ENCODE data around the gene AAMDC. TPM values are rescaled to one million over a fixed set of nuclear protein-coding genes. Genes with fewer than 3 reads are reported as not detected.

AAMDC gene
- total and polyA plus RNA-seq, 10 of the 15 experiments (the other 5 are each of a cell fraction or from before 2014, with no cell fraction given) = 3.7 to 38.3 (median 11.2) TPM

DNA sequence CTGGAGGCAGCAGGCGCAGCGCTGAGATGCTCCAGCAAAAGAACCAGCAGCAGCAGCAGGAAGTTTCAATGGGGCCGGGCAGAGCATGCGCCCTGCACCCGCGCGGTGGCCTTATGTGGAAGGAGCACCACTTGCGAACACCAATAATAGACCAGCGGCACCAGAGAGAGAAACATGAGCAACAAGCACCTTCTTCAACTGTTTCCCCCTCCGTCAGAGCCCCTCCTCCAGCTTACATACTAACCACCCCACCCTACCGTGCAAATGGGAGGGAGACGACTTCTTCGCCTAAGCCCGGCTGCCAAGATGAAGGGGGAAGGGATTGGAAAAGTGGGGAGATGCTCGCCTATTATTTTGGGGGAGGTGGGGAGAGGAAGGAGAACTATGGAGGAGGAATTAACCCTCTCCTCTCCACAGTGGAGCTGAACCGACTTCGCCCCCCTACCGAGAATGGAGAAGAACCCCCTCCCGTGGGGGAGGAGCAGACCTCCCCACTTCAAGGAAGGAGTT is 1.5 kb upstream of the AAMDC start (continued):
- TF ChIP-seq, protein P1, sequence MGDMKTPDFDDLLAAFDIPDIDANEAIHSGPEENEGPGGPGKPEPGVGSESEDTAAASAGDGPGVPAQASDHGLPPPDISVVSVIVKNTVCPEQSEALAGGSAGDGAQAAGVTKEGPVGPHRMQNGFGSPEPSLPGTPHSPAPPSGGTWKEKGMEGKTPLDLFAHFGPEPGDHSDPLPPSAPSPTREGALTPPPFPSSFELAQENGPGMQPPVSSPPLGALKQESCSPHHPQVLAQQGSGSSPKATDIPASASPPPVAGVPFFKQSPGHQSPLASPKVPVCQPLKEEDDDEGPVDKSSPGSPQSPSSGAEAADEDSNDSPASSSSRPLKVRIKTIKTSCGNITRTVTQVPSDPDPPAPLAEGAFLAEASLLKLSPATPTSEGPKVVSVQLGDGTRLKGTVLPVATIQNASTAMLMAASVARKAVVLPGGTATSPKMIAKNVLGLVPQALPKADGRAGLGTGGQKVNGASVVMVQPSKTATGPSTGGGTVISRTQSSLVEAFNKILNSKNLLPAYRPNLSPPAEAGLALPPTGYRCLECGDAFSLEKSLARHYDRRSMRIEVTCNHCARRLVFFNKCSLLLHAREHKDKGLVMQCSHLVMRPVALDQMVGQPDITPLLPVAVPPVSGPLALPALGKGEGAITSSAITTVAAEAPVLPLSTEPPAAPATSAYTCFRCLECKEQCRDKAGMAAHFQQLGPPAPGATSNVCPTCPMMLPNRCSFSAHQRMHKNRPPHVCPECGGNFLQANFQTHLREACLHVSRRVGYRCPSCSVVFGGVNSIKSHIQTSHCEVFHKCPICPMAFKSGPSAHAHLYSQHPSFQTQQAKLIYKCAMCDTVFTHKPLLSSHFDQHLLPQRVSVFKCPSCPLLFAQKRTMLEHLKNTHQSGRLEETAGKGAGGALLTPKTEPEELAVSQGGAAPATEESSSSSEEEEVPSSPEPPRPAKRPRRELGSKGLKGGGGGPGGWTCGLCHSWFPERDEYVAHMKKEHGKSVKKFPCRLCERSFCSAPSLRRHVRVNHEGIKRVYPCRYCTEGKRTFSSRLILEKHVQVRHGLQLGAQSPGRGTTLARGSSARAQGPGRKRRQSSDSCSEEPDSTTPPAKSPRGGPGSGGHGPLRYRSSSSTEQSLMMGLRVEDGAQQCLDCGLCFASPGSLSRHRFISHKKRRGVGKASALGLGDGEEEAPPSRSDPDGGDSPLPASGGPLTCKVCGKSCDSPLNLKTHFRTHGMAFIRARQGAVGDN (IDR thresholded peaks at IDR 0.05) = no peak
- TF ChIP-seq POU2F2 (IDR thresholded peaks at IDR 0.05; ENCODE audit: borderline replicate concordance, low read depth, low read length) (0 out of 3 replicates have a peak, but pooled peaks have one; percentile 16), NRF1 (conservative IDR thresholded peaks at IDR 0.05; ENCODE audit: low read depth, low read length) (peak; percentile 77), TAF1 (IDR thresholded peaks at IDR 0.05; ENCODE audit: borderline replicate concordance, low read depth, low read length) (0 out of 2 replicates have a peak, but pooled peaks have one; percentile 51), MXI1 (IDR thresholded peaks at IDR 0.05; ENCODE audit: low read depth, low read length) (0 out of 2 replicates have a peak, but pooled peaks have one; percentile 57), YBX1 (IDR thresholded peaks at IDR 0.05) (no peak), HCFC1 (IDR thresholded peaks at IDR 0.05; ENCODE audit: low read length) (0 out of 2 replicates have a peak, but pooled peaks have one; percentile 8), PML (IDR thresholded peaks at IDR 0.05; ENCODE audit: low read length) (peak; percentile 47; the same call in 1 of the 2 replicates), SIN3A (IDR thresholded peaks at IDR 0.05; ENCODE audit: low read depth, low read length) (peak; percentile 26; the same call in 1 of the 2 replicates), ZNF24 (IDR thresholded peaks at IDR 0.05) (no peak), IKZF1 (conservative IDR thresholded peaks at IDR 0.05) (peak; percentile 23; the same call in 1 of the 2 replicates), CHD1 (IDR thresholded peaks at IDR 0.05; ENCODE audit: low read depth, low read length) (no peak), ATF7 (IDR thresholded peaks at IDR 0.05; ENCODE audit: low read depth) (0 out of 2 replicates have a peak, but pooled peaks have one; percentile 16), RUNX3 (IDR thresholded peaks at IDR 0.05; ENCODE audit: low read length) (peak; percentile 19; the same call in 1 of the 2 replicates), SRF (IDR thresholded peaks at IDR 0.05; ENCODE audit: low read depth in 2 of 2, low read length in 2 of 2) (peak; percentile 49 to 60; a peak in 3 of 4 replicates)
- TF ChIP-seq, protein P2, sequence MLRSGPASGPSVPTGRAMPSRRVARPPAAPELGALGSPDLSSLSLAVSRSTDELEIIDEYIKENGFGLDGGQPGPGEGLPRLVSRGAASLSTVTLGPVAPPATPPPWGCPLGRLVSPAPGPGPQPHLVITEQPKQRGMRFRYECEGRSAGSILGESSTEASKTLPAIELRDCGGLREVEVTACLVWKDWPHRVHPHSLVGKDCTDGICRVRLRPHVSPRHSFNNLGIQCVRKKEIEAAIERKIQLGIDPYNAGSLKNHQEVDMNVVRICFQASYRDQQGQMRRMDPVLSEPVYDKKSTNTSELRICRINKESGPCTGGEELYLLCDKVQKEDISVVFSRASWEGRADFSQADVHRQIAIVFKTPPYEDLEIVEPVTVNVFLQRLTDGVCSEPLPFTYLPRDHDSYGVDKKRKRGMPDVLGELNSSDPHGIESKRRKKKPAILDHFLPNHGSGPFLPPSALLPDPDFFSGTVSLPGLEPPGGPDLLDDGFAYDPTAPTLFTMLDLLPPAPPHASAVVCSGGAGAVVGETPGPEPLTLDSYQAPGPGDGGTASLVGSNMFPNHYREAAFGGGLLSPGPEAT (IDR thresholded peaks at IDR 0.05; ENCODE audit: low read depth) = peak; percentile 59
- TF ChIP-seq, protein P3, sequence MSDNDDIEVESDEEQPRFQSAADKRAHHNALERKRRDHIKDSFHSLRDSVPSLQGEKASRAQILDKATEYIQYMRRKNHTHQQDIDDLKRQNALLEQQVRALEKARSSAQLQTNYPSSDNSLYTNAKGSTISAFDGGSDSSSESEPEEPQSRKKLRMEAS (IDR thresholded peaks at IDR 0.05; ENCODE audit: low read depth, low read length) = peak; percentile 46; the same call in 1 of the 2 replicates
